COR-L47 (cell line): ENCODE data around the gene CCDC85A.
"Not testable (repeated sequence)": the region's sequence is repeated elsewhere in the genome, so short reads cannot be mapped to it uniquely, and the experiment has no call there.

ENCODE experiments used
- DNase-seq: peaks from one replicate; lab custom pipeline; 2025; lab: John Stamatoyannopoulos, UW

The CCDC85A gene

DNA sequence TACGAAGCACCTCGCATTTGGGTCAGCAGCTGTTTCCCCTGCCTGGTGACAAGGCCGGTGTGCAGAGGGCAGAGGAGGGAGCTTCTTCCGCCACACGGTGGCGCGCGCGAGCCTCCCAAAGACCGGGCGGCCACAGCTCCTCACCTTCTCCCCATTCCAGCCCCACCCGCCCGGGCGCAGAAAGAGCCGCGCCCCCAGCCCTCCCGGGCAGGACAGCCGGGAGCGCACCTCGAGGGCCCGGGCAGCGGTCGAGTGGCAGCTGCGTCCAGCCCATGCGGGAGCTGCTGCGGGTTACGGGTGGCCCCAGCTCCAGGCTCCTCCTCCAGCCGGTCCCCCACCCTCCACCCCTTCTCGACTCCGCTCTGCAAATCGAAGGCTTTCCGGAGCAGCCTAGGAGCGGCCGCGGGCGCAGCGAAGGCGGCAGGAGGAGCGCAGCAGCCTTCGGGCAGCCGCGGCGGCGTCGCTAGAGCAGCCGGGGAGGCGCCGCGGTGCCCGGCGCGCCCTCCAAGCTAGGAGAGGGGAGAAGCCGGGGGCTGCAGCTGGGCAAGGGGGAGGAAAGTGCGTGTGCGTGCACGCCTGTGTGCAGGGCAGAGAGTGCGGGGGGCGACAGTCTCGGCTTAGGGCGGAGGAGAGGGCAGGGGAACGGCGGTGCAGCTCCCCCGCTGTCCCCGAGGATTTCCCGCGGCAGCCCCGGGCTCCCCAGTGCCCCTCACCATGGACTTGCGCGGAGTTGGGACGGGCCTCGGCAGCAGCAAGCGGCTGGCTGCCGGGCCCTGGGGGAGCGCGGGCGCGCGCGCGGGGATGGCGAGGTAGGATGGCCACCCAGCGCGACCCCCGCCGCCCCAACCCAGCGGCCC, at the start of gene CCDC85A:
Gene CCDC85A, plus strand, starts transcription at position 348 of the 857 bp plus-strand sequence. CDS start 635 bp downstream, outside the sequence.
- DNase-seq, result peak; percentile 75

DNA sequence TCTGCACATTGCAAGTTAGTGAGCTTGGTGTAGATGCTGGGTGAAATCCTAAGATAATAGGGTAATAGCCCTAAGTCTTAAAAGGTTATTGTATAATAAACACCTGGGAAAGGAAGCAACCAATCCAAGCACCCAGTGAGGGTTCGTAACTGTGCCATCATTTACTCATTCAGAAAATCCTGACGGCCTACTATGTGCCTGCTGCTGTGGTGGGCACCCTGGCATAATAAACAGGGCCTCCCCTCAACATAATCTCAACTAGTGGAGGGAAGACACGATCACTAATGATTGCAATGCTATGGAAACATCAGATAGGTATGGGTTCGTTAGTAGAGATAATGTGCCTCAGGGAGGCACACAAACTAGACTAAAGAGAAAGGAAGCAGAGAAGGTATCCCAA, 48.9 kb upstream of the CCDC85A start:
- no peak for DNase-seq

DNA sequence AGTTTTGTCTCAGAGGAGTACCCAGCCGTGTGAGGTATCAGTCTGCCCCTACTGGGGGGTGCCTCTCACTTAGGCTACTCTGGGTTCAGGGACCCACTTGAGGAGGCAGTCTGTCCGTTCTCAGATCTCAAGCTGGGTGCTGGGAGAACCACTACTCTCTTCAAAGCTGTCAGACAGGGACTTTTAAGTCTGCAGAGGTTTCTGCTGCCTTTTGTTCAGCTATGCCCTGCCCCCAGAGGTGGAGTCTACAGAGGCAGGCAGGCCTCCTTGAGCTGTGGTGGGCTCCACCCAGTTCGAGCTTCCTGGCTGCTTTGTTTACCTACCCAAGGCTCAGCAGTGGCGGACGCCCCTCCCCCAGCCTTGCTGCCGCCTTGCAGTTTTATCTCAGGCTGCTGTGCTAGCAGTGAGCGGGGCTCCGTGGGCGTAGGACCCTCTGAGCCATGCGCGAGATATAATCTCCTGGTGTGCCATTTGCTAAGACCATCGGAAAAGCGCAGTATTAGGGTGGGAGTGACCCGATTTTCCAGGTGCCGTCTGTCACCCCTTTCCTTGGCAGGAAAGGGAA, 41.2 kb upstream of the CCDC85A start:
- DNase-seq, result not testable (repeated sequence)

DNA sequence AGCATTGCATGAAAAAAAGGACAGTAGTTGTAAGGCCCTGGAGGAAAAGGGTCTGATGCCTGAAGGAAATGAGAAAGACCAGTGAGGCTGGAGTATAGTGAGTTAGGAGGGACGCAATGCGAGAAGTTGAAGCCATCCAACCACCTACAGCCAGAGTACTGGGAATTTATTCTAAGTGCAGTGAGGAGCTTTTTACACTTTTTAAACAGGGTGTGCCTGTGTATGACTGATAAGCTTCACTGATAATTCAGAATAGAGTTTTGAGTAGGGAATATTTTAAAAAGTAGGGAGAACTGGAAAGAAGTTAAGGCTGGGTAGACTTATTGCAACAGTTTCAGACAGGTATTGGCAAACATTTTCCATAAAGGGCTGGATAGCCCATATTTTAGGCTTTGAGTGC, 35.9 kb upstream of the CCDC85A start:
- no peak for DNase-seq

DNA sequence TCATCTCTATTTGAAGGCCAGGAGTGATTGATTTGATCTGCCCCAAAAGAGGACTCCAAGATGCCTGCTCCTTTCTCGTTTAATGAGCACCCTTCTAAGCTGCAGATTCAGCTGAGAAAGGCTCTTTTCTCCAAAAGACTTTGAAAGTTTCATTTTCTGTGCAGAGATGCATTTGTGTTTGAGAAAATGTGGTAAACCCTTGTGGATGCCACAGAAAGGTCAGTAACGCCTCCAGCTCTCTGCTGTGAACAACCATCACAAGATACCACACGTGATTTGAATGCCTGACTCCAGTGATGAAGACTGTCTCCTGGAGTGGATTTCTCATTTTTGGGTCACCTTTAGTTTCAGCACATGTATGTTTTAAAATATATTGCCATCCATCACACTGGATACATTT, 35.0 kb upstream of the CCDC85A start:
- DNase-seq, result no peak

DNA sequence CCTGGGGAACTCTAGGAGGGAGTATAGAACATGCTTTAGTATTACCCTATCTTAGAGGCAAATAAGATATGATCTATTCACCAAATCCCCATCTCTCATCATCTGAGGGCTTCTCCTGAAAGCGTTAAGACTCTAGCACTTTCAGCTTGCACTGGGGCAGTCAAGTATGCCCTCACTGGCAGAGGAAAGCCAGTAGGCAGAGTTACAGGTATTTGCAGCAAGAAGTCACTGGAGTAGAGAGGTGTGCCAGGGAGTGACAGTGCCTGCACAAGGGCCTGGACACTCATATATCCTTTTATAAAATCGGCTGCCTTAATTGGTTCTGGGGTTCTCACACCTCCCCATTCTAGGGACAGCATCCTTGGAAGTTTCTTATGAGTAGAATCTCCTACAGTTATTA, 31.9 kb upstream of the CCDC85A start:
- no peak for DNase-seq

DNA sequence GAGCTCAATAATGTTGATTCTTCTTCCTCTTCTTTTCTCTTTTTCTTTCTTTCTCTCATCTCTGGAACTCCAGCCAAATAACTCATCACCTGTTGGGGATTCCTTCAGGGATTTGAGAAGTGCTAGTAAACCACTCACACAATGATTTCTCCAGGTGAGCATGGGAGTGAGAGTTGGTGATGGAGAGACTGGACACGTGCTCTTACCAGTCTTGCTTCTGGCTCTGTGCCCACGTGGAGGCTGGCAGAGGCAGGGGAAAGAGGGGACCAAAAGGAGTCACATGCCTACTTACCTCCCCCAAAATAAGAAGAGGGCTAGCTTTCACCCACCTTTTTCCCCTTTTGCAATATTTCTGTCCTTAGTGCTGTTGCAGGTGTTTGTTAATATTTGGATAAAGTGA, 28.6 kb upstream of the CCDC85A start:
- DNase-seq, result no peak

DNA sequence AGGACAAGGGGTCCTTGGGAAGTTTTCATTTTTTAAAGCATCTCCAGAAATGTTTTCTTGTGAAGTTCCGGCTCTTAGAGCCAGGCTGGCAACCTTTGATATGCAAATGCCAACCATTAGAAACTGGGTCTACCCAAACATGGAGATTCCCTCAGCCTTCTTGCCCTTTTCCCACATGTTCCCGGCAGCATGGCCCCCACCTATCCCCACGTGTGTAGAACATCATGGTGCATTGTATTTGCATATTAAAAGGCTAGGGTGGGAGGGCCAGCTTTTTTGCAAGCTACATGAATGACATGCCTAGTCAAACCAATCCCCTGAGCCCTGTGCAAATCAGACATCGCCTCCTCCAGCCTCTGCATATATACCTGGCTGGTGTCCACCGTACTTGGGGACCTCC, 23.9 kb upstream of the CCDC85A start:
- not testable (repeated sequence) for DNase-seq

DNA sequence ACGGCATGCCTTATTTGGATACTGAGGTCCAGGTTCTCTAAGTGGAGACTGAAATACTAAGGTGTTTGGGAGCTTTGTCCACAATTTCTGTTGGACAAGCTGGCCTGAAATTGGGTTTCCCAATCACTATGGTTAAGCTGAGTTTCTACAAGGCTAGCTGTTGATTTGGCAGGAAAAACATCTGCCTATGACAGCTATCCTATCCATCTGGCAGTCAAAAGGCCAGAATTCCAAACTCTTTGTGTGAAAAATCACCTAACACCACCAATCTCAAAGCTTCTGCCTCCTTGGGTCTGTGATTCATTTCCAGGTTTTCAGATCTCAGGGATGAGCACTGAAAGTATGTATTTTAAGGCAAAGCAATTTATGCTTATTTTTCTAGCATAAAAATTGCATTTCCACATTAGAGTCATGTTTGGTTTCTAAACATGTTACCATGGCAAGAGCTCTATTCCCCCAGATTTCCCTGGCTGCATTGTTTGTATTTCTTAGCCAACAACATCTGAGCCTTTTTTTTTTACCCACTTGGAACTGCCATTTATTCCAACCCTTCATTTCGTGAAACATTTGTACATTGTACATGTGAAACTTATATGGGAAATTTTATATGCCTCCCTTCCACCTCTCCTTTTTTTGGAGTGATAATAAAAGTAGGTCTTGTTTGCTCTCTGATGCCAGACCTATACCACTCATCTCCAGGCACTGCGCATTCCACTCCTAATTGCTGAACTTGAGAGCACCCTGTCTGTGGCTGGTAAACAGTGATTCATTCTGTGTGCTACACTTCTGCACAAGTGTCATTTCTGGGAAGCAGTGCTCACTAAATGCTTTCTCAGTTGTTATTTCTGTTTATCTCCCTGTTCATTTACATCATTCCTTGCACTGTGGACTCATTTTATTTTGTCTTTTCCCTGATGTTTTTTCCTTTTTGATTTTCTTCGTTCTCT, 15.9 kb upstream of the CCDC85A start:
- no peak for DNase-seq

DNA sequence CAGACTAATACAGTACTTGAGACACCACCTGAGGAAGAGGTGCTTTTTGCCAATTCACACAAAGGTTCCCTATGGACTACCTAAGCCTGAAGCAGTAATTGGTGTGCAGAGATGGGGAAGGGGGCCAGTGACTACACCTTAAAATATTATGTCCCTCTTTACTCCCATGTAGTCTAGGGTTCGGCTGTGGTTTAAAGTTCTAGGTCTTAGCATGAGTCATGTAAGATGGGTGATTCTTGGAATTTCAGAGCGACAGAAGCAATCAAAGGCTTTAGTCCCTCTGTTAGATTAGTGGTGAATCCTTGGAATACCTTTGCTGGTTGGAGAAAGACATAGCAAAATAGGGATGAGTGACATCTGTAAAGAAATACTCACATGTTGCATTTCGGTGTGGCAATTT, 14.3 kb upstream of the CCDC85A start:
- DNase-seq, result no peak

DNA sequence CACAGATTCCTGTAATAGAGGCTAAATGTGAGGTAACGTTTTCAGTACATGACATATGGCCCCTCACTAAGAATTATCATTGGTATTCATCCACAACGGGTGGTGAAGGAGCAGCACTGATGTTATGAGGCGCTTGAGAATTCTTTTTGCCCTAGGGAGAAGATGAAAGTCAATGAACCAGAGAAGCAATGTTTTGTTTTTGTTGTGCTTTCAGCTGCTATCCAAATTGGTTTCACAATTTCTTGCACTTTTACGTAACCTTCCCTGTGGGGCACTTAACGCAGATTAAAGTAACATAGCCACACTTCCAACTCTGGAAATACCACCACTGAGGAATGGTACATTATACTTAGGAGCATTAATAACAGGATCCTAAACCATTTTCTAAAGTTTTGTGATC, 13.3 kb upstream of the CCDC85A start:
- DNase-seq, result no peak

DNA sequence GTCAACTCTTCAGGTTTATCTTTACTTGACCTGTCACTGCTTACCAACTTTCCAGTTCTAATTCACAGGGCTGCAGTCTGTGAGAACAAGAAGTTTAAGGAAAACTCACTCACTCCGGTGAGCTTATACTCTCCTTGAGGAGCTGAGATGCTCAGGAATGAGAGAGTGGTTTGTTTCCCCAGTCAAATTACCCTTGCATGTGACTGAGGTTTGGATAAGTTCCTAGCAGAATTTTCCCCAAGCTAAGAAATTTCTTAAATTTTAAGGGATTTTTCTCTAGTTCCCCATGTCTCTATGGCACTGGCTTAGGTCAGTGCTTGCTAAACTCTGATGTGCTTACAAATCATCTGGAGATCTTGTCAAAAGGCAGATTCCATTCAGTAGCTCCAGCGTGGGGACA, 12.8 kb upstream of the CCDC85A start:
- DNase-seq, result no peak

DNA sequence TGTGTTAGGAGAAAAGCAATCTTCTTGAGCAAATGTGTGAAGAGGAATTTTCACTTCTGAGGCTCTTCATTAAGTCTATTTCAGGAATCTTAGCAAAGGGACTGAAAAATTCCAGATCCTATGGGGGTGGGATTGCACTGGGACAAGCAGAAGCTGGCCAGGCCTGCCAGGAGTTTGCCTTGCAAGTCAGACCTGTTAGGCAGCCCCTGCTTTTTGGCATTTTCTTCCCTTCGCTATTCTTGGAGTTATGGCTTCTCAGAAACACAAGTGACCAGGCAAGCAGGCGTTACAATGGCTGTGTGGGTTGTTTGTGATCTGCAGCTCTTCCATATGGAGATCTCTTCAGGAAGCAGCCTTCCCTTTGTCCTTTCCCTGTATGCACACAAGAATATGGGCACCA, 8.0 kb upstream of the CCDC85A start:
- DNase-seq, result no peak

DNA sequence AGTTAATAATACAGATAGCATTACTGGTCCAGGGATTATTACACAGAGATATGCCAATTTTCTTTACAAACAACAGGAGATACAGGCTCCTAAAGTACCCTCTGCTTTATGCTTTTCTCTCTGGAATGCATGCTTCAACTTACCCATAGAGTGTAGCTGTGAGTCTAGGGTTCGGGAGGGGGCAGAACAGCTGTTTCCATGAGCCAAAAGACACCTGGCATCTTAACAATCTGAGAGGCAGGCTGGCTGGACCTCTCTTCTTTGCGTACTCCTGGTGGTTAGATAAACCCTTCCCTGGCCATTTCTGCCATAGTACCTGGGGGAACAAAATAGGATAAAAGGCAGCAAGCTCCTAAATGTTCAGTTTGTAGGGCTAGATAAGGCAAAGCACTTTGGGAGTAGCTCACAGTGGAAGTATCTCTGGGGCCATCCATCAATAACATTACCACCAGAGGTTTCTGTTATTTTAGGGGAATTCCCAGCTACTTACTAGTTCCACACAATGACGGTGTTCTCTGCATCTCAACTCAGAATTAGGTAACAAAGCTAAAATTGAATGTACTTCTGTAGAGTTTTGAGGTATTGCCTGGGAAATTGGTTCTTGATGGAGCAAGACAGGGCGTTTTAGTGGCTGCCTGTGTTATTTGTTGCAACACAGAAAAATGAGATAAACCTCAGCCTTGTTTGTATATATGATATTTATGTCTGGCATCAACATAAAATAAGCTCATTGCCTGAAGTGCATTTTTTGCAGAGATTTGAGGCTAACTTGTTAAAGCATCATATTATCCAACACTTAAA, 6.2 kb upstream of the CCDC85A start:
- DNase-seq, result no peak

DNA sequence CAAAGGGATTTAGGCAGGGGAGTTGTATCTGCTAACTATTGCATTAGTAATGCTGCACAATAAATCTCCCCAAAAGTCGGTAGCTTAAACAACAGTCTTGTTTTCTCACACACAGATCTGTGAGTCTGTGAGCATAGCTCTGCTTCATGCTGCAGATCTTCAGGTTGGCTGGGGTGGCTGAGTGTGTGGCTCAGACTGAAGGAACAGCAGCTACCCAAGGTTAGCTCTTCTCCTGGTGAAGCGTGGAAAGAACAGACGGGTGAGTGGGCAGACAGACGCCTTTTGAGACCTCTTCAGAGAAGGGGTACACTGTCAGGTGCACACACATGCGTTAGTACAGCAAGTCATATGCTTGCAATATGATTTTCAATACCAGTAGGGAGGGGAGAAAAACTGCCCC, 3.9 kb upstream of the CCDC85A start:
- no peak for DNase-seq

DNA sequence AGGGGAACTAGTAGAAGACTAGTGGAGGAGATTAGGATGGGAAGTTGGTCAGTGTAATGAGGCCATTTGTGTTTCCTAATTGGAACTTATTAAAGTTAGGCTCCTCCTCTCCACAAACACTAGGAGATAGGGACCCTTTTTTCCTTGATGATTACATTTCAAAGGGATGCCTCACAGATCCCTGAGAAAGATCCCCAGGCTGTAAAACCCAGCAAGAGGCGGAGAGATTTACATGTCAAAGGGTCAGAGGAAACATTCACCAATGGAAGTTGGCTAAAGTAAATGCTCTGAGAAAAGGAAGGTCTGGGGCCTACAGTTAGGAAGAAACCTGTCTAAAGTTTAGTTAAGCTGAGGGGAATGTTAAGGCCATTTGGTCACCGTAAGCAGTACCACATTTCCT, 1.4 kb upstream of the CCDC85A start:
- DNase-seq, result no peak

DNA sequence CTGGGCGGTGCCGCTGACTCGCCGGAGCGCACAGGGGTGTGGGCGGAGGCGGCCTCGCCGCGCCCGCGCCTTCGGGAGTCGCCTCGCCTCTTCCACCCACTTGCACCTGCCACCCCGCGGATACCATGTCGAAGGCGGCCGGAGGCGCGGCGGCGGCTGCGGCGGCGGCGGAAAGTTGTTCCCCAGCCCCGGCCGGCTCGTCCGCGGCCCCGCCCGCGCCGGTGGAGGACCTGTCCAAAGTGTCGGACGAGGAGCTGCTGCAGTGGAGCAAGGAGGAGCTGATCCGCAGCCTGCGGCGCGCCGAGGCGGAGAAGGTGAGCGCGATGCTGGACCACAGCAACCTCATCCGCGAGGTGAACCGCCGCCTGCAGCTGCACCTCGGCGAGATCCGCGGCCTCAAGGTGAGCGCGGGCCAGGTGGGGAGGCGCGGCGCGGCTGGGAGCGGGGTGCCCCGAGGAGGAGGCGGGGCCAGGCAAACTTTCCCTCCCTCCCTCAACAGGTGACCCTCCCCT, 766 bp downstream of the CCDC85A start:
- peak; percentile 37 for DNase-seq

DNA sequence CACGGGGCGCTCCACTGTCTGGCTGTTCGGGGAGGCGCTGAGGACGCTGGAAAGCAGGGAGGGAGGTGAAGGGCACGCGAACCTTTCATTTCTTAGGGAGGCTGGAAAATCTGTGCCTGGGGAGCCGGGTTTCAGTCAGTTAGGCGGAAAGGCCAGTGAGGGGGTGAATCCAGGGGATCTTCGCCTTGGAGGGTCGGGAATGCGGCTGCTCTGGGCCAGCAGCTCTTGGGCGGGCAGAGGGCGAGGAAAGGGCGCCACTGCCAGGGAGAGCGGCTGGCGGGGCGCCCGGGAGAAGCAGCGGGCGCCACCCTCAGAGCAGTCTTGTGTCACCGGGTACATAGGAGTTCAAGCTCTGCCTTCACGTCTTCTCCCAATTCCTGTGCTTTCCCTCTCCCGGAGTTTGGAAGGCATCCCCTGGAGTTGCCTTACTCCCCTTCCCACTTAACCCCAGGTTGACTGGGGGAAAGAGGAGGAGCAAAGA, 1.4 kb downstream of the CCDC85A start:
- DNase-seq, result no peak

DNA sequence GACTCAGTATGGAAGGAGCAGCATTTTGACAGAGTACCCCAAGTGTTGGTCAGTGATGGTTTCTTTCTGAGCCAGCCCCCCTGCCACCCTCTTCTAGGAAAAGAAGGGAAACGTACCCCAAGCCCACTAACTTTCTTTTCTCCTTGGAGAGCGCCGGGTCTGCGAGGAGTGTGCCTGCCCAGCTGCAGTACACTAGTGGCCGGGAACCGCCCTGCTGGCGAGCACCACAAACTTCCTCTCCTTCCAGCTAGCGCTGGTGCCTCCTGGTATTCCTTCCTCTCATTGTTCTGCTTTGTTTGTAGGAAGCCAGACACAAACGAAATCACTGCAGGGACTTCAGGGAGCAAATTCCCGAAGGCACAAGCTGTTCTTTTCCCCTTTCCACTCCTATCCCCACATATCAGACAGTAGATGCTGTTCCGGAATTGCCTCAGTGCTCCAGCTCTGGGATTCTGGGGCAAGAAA, 1.8 kb downstream of the CCDC85A start:
- DNase-seq, result no peak

DNA sequence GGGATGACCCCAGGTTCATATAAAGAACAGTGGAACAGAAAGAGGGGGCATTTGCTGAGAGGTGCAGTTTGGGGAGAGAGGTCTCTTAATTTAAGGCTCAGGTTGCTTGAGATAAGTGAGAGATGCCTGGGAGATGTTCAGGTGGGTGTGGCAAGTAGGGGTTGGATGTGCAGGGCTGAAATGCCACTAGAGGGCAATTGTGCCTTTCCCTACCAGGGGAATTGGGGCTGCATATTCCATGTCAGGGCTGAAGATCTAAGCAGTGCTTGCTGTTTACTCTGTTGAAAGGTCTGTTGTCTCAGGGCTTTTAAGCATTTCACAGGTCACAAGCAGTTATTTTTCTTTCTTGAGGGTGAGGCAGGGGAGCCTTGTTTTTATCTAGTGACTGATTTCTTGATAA, 7.8 kb downstream of the CCDC85A start:
- peak; percentile 55 for DNase-seq

DNA sequence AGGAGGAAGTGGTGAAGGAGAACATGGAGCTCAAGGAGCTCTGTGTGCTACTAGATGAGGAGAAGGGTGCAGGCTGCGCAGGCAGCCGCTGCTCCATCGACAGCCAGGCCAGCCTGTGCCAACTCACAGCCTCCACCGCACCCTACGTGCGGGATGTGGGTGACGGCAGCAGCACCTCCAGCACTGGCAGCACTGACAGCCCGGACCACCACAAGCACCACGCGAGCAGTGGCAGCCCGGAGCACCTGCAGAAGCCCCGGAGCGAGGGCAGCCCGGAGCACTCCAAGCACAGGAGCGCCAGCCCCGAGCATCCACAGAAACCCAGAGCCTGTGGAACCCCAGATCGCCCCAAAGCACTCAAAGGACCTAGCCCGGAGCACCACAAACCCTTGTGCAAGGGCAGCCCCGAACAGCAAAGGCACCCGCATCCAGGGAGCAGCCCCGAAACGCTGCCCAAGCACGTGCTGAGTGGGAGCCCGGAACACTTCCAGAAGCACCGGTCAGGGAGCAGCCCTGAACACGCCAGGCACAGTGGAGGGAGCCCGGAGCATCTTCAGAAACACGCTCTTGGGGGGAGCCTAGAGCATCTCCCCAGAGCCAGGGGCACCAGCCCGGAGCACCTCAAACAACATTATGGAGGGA, 9.0 kb downstream of the CCDC85A start:
- DNase-seq, result no peak
